Stimulated activated CD8-positive, alpha-beta memory T cell treated with anti-CD3 and anti-CD28 coated beads, Interleukin-4, amount 100 ng/mL, for 1 hour (primary cell): ENCODE results near the gene FAM217A.

ENCODE experiments used
- DNase-seq, 2 donors: peaks; one replicate each; pipeline ENCODE4 v3.0.0-alpha.2; 2020; ENCODE audit warnings: low read depth in 2 of 2, low spot score in 1 of 2

FAM217A gene

GRCh38 chr6:4088704-4089103 is 9.8 kb upstream of the FAM217A start:
- no peak for DNase-seq

- no peak for DNase-seq
Observed at GRCh38 chr6:4085332-4085700, 6.4 kb upstream of the FAM217A start.

GRCh38 chr6:4084444-4085331 is 5.8 kb upstream of the FAM217A start:
- DNase-seq, result no peak

GRCh38 chr6:4074478-4075235 is 4.3 kb downstream of the FAM217A start:
- DNase-seq, result no peak

GRCh38 chr6:4071330-4071729 is 7.6 kb downstream of the FAM217A start:
- DNase-seq, result no peak

GRCh38 chr6:4069199-4069598 is 9.7 kb downstream of the FAM217A start:
- DNase-seq, result no peak

- DNase-seq, result no peak
Observed at GRCh38 chr6:4067673-4068072, 11.3 kb downstream of the FAM217A start.

GRCh38 chr6:4066029-4066755 is 12.7 kb downstream of the FAM217A start:
- no peak for DNase-seq

- DNase-seq, result peak; percentile 34 to 38
Observed at GRCh38 chr6:4059115-4059777, 19.7 kb downstream of the FAM217A start.

GRCh38 chr6:4057036-4057435 is 21.9 kb downstream of the FAM217A start:
- no peak for DNase-seq

- DNase-seq, result no peak
Observed at GRCh38 chr6:4055420-4056041, 23.4 kb downstream of the FAM217A start.

- DNase-seq, result no peak
Observed at GRCh38 chr6:4049246-4049645, 29.7 kb downstream of the FAM217A start.

GRCh38 chr6:4041480-4041879 is 37.5 kb downstream of the FAM217A start:
- DNase-seq, result no peak

- no peak for DNase-seq
Observed at GRCh38 chr6:4039348-4039747, 39.6 kb downstream of the FAM217A start.

GRCh38 chr6:4036581-4036980 is 42.4 kb downstream of the FAM217A start:
- DNase-seq, result no peak

GRCh38 chr6:4032475-4032874 is 46.5 kb downstream of the FAM217A start:
- no peak for DNase-seq

GRCh38 chr6:4031442-4031841 is 47.5 kb downstream of the FAM217A start:
- no peak for DNase-seq

GRCh38 chr6:4030669-4031068 is 48.3 kb downstream of the FAM217A start:
- no peak for DNase-seq

GRCh38 chr6:4029687-4030086 is 49.2 kb downstream of the FAM217A start:
- DNase-seq, result no peak

- no peak for DNase-seq
Observed at GRCh38 chr6:4028051-4028450, 50.9 kb downstream of the FAM217A start.

GRCh38 chr6:4025681-4026080 is 53.3 kb downstream of the FAM217A start:
- no peak for DNase-seq
